ENCODE data around the gene HHAT.

GRCh38 chr1:210695026-210695425 is 366.3 kb downstream of the HHAT start:
- no peak for TF ChIP-seq MAX (IDR thresholded peaks at IDR 0.05; ENCODE audit: low read depth, low read length)
- no peak for TF ChIP-seq CTCF (IDR thresholded peaks at IDR 0.05; ENCODE audit: low read depth, low read length)
